Measurements from ENCODE around the gene LRRTM4. TPM values are rescaled to one million over a fixed set of nuclear protein-coding genes. Genes with fewer than 3 reads are reported as not detected.

The LRRTM4 gene
- total RNA-seq, 4 donors from 2014 or later: not detected

GRCh38 chr2:76985387-76986136 lies 536.6 kb downstream of the LRRTM4 start:
- Histone ChIP-seq H3K36me3 (no peaks in the 10 kb centered on the region), H3K9me3 (no peaks in the 10 kb centered on the region), H3K4me1 (no peaks in the 10 kb centered on the region), H3K27me3 (no peaks in the 10 kb centered on the region), H3K27ac (no peak overlapping the region), H3K4me3 (no peak overlapping the region)
- DNase-seq: no peak
- TF ChIP-seq CTCF (IDR thresholded peaks at IDR 0.05) (no peak), POLR2A (IDR thresholded peaks at IDR 0.05) (no peak)

- TF ChIP-seq POLR2A (IDR thresholded peaks at IDR 0.05): no peak
- no peak for TF ChIP-seq CTCF (IDR thresholded peaks at IDR 0.05)
- no peak overlapping the region for H3K4me3 ChIP-seq
- DNase-seq: no peak
- no peaks in the 10 kb centered on the region for H3K4me1 ChIP-seq
- H3K9me3 ChIP-seq: no peaks in the 10 kb centered on the region
- no peaks in the 10 kb centered on the region for H3K36me3 ChIP-seq
- H3K27me3 ChIP-seq: no peaks in the 10 kb centered on the region
- no peak overlapping the region for H3K27ac ChIP-seq
Observed at GRCh38 chr2:76984359-76984758, 537.8 kb downstream of the LRRTM4 start.

- Histone ChIP-seq H3K4me1 (no peaks in the 10 kb centered on the region), H3K4me3 (no peak overlapping the region), H3K27ac (no peak overlapping the region), H3K36me3 (no peaks in the 10 kb centered on the region), H3K9me3 (no peaks in the 10 kb centered on the region), H3K27me3 (no peaks in the 10 kb centered on the region)
- no peak for DNase-seq
- TF ChIP-seq CTCF (IDR thresholded peaks at IDR 0.05): no peak
- no peak for TF ChIP-seq POLR2A (IDR thresholded peaks at IDR 0.05)
Observed at GRCh38 chr2:76980067-76980787, 541.9 kb downstream of the LRRTM4 start.

- DNase-seq: no peak
- no peaks in the 10 kb centered on the region for H3K27me3 ChIP-seq
- no peak for TF ChIP-seq CTCF (IDR thresholded peaks at IDR 0.05)
- no peak for TF ChIP-seq POLR2A (IDR thresholded peaks at IDR 0.05)
- no peak overlapping the region for H3K27ac ChIP-seq
- H3K36me3 ChIP-seq: no peaks in the 10 kb centered on the region
- no peaks in the 10 kb centered on the region for H3K4me1 ChIP-seq
- no peaks in the 10 kb centered on the region for H3K9me3 ChIP-seq
- H3K4me3 ChIP-seq: no peak overlapping the region
Observed at GRCh38 chr2:76977846-76978727, 544.1 kb downstream of the LRRTM4 start.

GRCh38 chr2:76975752-76976151 lies 546.4 kb downstream of the LRRTM4 start:
- H3K27me3 ChIP-seq: no peaks in the 10 kb centered on the region
- H3K27ac ChIP-seq: no peak overlapping the region
- TF ChIP-seq POLR2A (IDR thresholded peaks at IDR 0.05) (no peak), CTCF (IDR thresholded peaks at IDR 0.05) (no peak)
- no peak overlapping the region for H3K4me3 ChIP-seq
- H3K9me3 ChIP-seq: no peaks in the 10 kb centered on the region
- no peaks in the 10 kb centered on the region for H3K4me1 ChIP-seq
- DNase-seq: no peak
- H3K36me3 ChIP-seq: no peaks in the 10 kb centered on the region
